Neuronal stem cell (in vitro differentiated cells): ENCODE results near the gene HOXB7.
A peak's percentile ranks its signal among the peaks of the same experiment; 100 is the strongest.

Source experiments
- DNase-seq: peaks from one replicate; pipeline ENCODE4 v3.0.0-alpha.2; 2013; ENCODE audit warnings: low spot score
- H2AFZ ChIP-seq: one replicate; pipeline ENCODE4 v1.6.1; 2013; ENCODE audit warnings: mild to moderate bottlenecking, low read length, inconsistent platforms
- H2AK5ac ChIP-seq: 2 replicates; pipeline ENCODE4 v1.6.1; 2013; ENCODE audit warnings: low read depth, mild to moderate bottlenecking, inconsistent platforms, low read length, moderate library complexity, mixed read lengths
- H2BK120ac ChIP-seq: 2 replicates; pipeline ENCODE4 v1.6.1; 2013; ENCODE audit warnings: low read depth, mild to moderate bottlenecking, inconsistent platforms, low read length, moderate library complexity, mixed read lengths
- H2BK12ac ChIP-seq: one replicate; pipeline ENCODE4 v1.6.1; 2013; ENCODE audit warnings: low read length, inconsistent platforms
- H2BK15ac ChIP-seq: 2 replicates; pipeline ENCODE4 v1.6.1; 2013; ENCODE audit warnings: mild to moderate bottlenecking, low read length, inconsistent platforms, mixed read lengths
- H2BK5ac ChIP-seq: one replicate; pipeline ENCODE4 v1.6.1; 2013; ENCODE audit warnings: inconsistent platforms, mild to moderate bottlenecking, low read length, moderate library complexity
- H3K14ac ChIP-seq: one replicate; pipeline ENCODE4 v1.6.1; 2013; ENCODE audit warnings: low read length, inconsistent platforms
- H3K18ac ChIP-seq: 2 replicates; pipeline ENCODE4 v1.6.1; 2013; ENCODE audit warnings: low read length, inconsistent platforms
- H3K23ac ChIP-seq: 2 replicates; pipeline ENCODE4 v1.6.1; 2013; ENCODE audit warnings: low read depth, mild to moderate bottlenecking, mixed read lengths, low read length, inconsistent platforms; ENCODE audit not compliant: poor library complexity
- H3K27ac ChIP-seq: replicated peaks from 3 replicates; pipeline ENCODE4 v1.5.1; 2013; ENCODE audit warnings: low read length, inconsistent platforms
- H3K27me3 ChIP-seq, 3 experiments: 2 replicates each; pipeline ENCODE4 v1.6.1; 2013; ENCODE audit warnings: low read length in 3 of 3, mild to moderate bottlenecking in 2 of 3, inconsistent platforms in 1 of 3, low read depth in 1 of 3, mixed read lengths in 1 of 3, moderate library complexity in 1 of 3; ENCODE audit not compliant: control insufficient read depth in 3 of 3, insufficient read depth in 3 of 3
- H3K36me3 ChIP-seq, 2 donors: replicated peaks in 1 of 2; 2 replicates each; pipeline ENCODE4 v1.6.1; 2013; ENCODE audit warnings: low read length in 2 of 2; ENCODE audit not compliant: control insufficient read depth in 2 of 2, insufficient read depth in 2 of 2
- H3K4ac ChIP-seq: 2 replicates; pipeline ENCODE4 v1.6.1; 2013; ENCODE audit warnings: inconsistent platforms, mild to moderate bottlenecking, low read length, moderate library complexity
- H3K4me1 ChIP-seq, 2 donors: 1 replicate in 1 of 2; 2 replicates in 1 of 2; pipeline ENCODE4 v1.6.1; 2013; ENCODE audit warnings: low read length in 2 of 2, low read depth in 1 of 2; ENCODE audit not compliant: control insufficient read depth in 2 of 2, insufficient read depth in 1 of 2
- H3K4me2 ChIP-seq: one replicate; pipeline ENCODE4 v1.6.1; 2013; ENCODE audit warnings: mild to moderate bottlenecking, low read length, inconsistent platforms; ENCODE audit not compliant: insufficient read depth, poor library complexity, severe bottlenecking
- H3K4me3 ChIP-seq, 2 donors: 2 replicates each; pipeline ENCODE4 v1.5.1; 2013; ENCODE audit warnings: low read length in 2 of 2, mild to moderate bottlenecking in 2 of 2, inconsistent platforms in 1 of 2, moderate library complexity in 1 of 2
- H3K79me1 ChIP-seq: one replicate; pipeline ENCODE4 v1.6.1; 2013; ENCODE audit warnings: low read depth, mild to moderate bottlenecking, inconsistent platforms, low read length, moderate library complexity
- H3K9ac ChIP-seq: one replicate; pipeline ENCODE4 v1.6.1; 2013; ENCODE audit warnings: mild to moderate bottlenecking, low read depth, low read length, inconsistent platforms; ENCODE audit not compliant: poor library complexity
- H3K9me3 ChIP-seq, 2 donors: replicated peaks in 1 of 2; 2 replicates each; pipeline versions ENCODE3 to v1.6.1; 2013; ENCODE audit warnings: low read length in 2 of 2, mild to moderate bottlenecking in 2 of 2, inconsistent platforms in 1 of 2, low read depth in 1 of 2, mixed read lengths in 1 of 2, moderate library complexity in 1 of 2; ENCODE audit not compliant: control insufficient read depth in 2 of 2, insufficient read depth in 1 of 2
- H4K8ac ChIP-seq: one replicate; pipeline ENCODE4 v1.6.1; 2013; ENCODE audit warnings: low read depth, mild to moderate bottlenecking, inconsistent platforms, low read length, moderate library complexity
- H4K91ac ChIP-seq: one replicate; pipeline ENCODE4 v1.6.1; 2013; ENCODE audit warnings: low read length, low read depth, mild to moderate bottlenecking, inconsistent platforms; ENCODE audit not compliant: poor library complexity
- WGBS, 2 donors: extraction: QIAGEN DNeasy Blood & Tissue Kit; methylation state at CpG; one replicate each; pipeline ENCODE4 v1.1.7; 2013; ENCODE audit warnings: missing lambda C conversion rate in 2 of 2, mixed read lengths in 1 of 2; ENCODE audit not compliant: insufficient read length in 2 of 2, insufficient replicate concordance in 1 of 2; ENCODE audit errors: extremely low coverage in 2 of 2; 5-methylcytosine and 5-hydroxymethylcytosine counted together

HOXB7 gene

GRCh38 chr17:48563385-48563838 lies 47.4 kb downstream of the HOXB7 start:
- Histone ChIP-seq H2AK5ac (no peak overlapping the region), H3K18ac (no peak overlapping the region), H3K79me1 (no peaks in the 10 kb centered on the region), H3K9me3 (peaks cover 0 to 2% of the 10 kb centered on the region in 2 donors), H3K14ac (no peak overlapping the region), H3K9ac (no peak overlapping the region), H2BK15ac (no peak overlapping the region), H2AFZ (no peak overlapping the region), H2BK120ac (no peak overlapping the region), H3K36me3 (no peaks in the 10 kb centered on the region), H2BK12ac (no peak overlapping the region), H3K4me3 (no peak overlapping the region), H4K91ac (no peak overlapping the region), H3K27ac (no peak overlapping the region), H3K27me3 (peaks cover 69 to 98% (median 98%) of the 10 kb centered on the region in 3 experiments), H4K8ac (no peak overlapping the region), H3K4ac (no peak overlapping the region), H3K23ac (peak overlapping the region; percentile 69), H2BK5ac (no peak overlapping the region), H3K4me1 (no peaks in the 10 kb centered on the region), H3K4me2 (no peak overlapping the region)
- WGBS, 2 donors = no CpG with 5 or more reads among the region's 6 CpGs
- no peak for DNase-seq

GRCh38 chr17:48562934-48563333 lies 47.9 kb downstream of the HOXB7 start:
- H3K27me3 ChIP-seq = peaks cover 74 to 98% (median 98%) of the 10 kb centered on the region in 3 experiments
- no peak overlapping the region for H3K23ac ChIP-seq
- H2BK12ac ChIP-seq = no peak overlapping the region
- H3K36me3 ChIP-seq = no peaks in the 10 kb centered on the region
- H3K9me3 ChIP-seq = peaks cover 0 to 2% of the 10 kb centered on the region in 2 donors
- no peak overlapping the region for H3K18ac ChIP-seq
- H2BK5ac ChIP-seq = no peak overlapping the region
- no peak overlapping the region for H3K9ac ChIP-seq
- no peak overlapping the region for H2AFZ ChIP-seq
- H3K4me2 ChIP-seq = no peak overlapping the region
- no peak overlapping the region for H3K4me3 ChIP-seq
- no peaks in the 10 kb centered on the region for H3K4me1 ChIP-seq
- no CpG with 5 or more reads among the region's 5 CpGs for WGBS, 2 donors
- no peak overlapping the region for H4K8ac ChIP-seq
- no peak overlapping the region for H4K91ac ChIP-seq
- H2AK5ac ChIP-seq = no peak overlapping the region
- no peaks in the 10 kb centered on the region for H3K79me1 ChIP-seq
- no peak overlapping the region for H3K4ac ChIP-seq
- H3K14ac ChIP-seq = no peak overlapping the region
- no peak overlapping the region for H2BK120ac ChIP-seq
- H2BK15ac ChIP-seq = no peak overlapping the region
- no peak overlapping the region for H3K27ac ChIP-seq
- DNase-seq = no peak

- H3K27me3 ChIP-seq = peaks cover 71 to 98% (median 98%) of the 10 kb centered on the region in 3 experiments
Measured at GRCh38 chr17:48561884-48562810, 48.7 kb downstream of the HOXB7 start.

More at GRCh38 chr17:48561884-48562810, 48.7 kb downstream of the HOXB7 start:
- Histone ChIP-seq H2BK5ac (no peak overlapping the region), H2AK5ac (no peak overlapping the region), H3K36me3 (no peaks in the 10 kb centered on the region), H4K8ac (no peak overlapping the region), H3K4me1 (no peaks in the 10 kb centered on the region), H3K9ac (no peak overlapping the region), H3K9me3 (peaks cover 0 to 2% of the 10 kb centered on the region in 2 donors), H3K18ac (no peak overlapping the region), H2BK15ac (no peak overlapping the region), H3K27ac (no peak overlapping the region), H3K23ac (no peak overlapping the region), H2BK12ac (no peak overlapping the region), H2BK120ac (no peak overlapping the region), H3K79me1 (no peaks in the 10 kb centered on the region), H3K4ac (no peak overlapping the region), H3K4me3 (no peak overlapping the region), H3K14ac (no peak overlapping the region), H4K91ac (no peak overlapping the region), H3K4me2 (no peak overlapping the region), H2AFZ (no peak overlapping the region)
- WGBS, 2 donors = no CpG with 5 or more reads among the region's 15 CpGs
- DNase-seq = no peak
